Esophagus muscularis mucosa (tissue), 4 donors: ENCODE results near the gene LCE7A. TPM values are rescaled to one million over a fixed set of nuclear protein-coding genes. Genes with fewer than 3 reads are reported as not detected.

Source experiments
- DNase-seq: peaks from one replicate; pipeline ENCODE4 v3.0.0-alpha.2; 2017; ENCODE audit errors: extremely low spot score
- H3K27ac ChIP-seq, 4 donors: fragments of 200-600 bp; sonication (generic); replicated peaks in 1 of 4; 1 replicate in 3 of 4; 2 replicates in 1 of 4; pipeline ENCODE4 v1.5.1; 2016 to 2019; ENCODE audit warnings: mild to moderate bottlenecking in 1 of 4
- H3K27me3 ChIP-seq, 4 donors: fragments of 200-600 bp; sonication (generic); one replicate each; pipeline versions ENCODE4 v1.5.1 to v1.6.0; 2016 to 2019
- H3K36me3 ChIP-seq, 4 donors: fragments of 200-600 bp; sonication (generic); one replicate each; pipeline ENCODE4 v1.5.1; 2016 to 2019
- H3K4me1 ChIP-seq, 4 donors: fragments of 200-600 bp; sonication (generic); one replicate each; pipeline ENCODE4 v1.5.1; 2016 to 2019
- H3K4me3 ChIP-seq, 4 donors: fragments of 200-600 bp; sonication (generic); 1 replicate in 2 of 4; 2 replicates in 2 of 4; pipeline ENCODE4 v1.5.1; 2016 to 2019; ENCODE audit warnings: mild to moderate bottlenecking in 4 of 4, moderate library complexity in 1 of 4
- H3K9me3 ChIP-seq, 4 donors: fragments of 200-600 bp; sonication (generic); 1 replicate in 3 of 4; 2 replicates in 1 of 4; pipeline ENCODE4 v1.5.1; 2016 to 2019
- EP300 ChIP-seq: sonication (generic); formaldehyde crosslinking; IDR thresholded peaks from one replicate; pipeline ENCODE4 v1.6.1; 2017; ENCODE audit warnings: antibody characterized with exemption
- POLR2A ChIP-seq: fragments of 450-650 bp; IDR thresholded peaks from one replicate; pipeline ENCODE4 v1.6.1; 2017; ENCODE audit warnings: antibody characterized with exemption, moderate library complexity, mild to moderate bottlenecking, low read depth
- POLR2AphosphoS5 ChIP-seq, 2 donors: sonication (generic); formaldehyde crosslinking; IDR thresholded peaks; one replicate each; pipeline ENCODE4 v1.6.1; 2017; ENCODE audit warnings: antibody characterized with exemption in 2 of 2
- WGBS: methylation state at CpG from one replicate; pipeline ENCODE4 v1.1.5; 2018; 5-methylcytosine and 5-hydroxymethylcytosine counted together
- intact Hi-C: fragments of 100-400 bp; cut with DNase I; formaldehyde crosslinking; loops from one replicate; pipeline ENCODE4 v1.15.1; 2023
- total RNA-seq, 4 donors: library from RNA; depleted of rRNA; stranded (reverse); fragments of >200 nt; gene quantifications; one replicate each; pipeline versions ENCODE4 v1.1.0 to v1.2.1, GENCODE V29; 2016
- TF ChIP-seq, protein P1 (sequence below), 3 experiments: fragments of 200-600 bp in 2 of 3; fragments of 450-650 bp in 1 of 3; sonication (generic) in 2 of 3; IDR thresholded peaks; one replicate each; pipeline ENCODE4 v1.5.1; 2017 to 2019; ENCODE audit warnings: antibody characterized with exemption in 3 of 3, mild to moderate bottlenecking in 2 of 3, moderate library complexity in 1 of 3

The LCE7A gene
- total RNA-seq, 4 donors from 2014 or later = not detected

- no peak for DNase-seq
- Histone ChIP-seq H3K9me3 (no peaks in the 10 kb centered on the region), H3K36me3 (no peaks in the 10 kb centered on the region), H3K4me3 (no peak overlapping the region), H3K4me1 (peaks cover 0 to 5% (median 0%) of the 10 kb centered on the region in 4 donors), H3K27me3 (no peaks in the 10 kb centered on the region), H3K27ac (no peak overlapping the region)
- intact Hi-C loops = no loop called here
- TF ChIP-seq POLR2A (no peak), POLR2AphosphoS5 (IDR thresholded peaks at IDR 0.05) (no peak), EP300 (no peak)
These were observed 13.7 kb downstream of the LCE7A start for GRCh38 chr1:152873495-152873894.

DNA sequence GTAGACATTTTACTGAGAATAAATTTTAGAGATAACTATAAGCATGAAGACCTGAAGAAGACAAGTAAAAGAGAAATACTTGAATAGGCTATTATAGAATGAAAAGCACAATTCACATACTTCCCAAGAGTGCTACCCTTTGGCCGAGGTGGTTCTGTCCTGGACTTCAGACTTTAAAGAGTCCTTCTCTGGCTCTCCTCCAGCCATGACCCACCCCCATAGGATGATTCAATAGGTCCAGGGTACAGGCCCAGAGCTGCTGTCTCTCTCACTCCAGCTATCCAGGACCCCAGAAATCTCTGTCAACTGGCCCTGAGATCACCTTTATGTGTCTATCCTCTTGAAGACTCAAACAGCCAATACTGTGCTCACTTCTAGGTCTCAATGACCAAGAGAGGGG, 17.0 kb downstream of the LCE7A start:
- 75% methylated on average over 1 of the region's 1 CpG for WGBS
- Histone ChIP-seq H3K4me1 (peaks cover 0 to 5% (median 0%) of the 10 kb centered on the region in 4 donors), H3K36me3 (no peaks in the 10 kb centered on the region), H3K27ac (no peak overlapping the region), H3K4me3 (no peak overlapping the region), H3K9me3 (no peaks in the 10 kb centered on the region), H3K27me3 (no peaks in the 10 kb centered on the region)
- TF ChIP-seq EP300 (no peak), POLR2A (no peak), POLR2AphosphoS5 (IDR thresholded peaks at IDR 0.05) (no peak)
- TF ChIP-seq, protein P1, sequence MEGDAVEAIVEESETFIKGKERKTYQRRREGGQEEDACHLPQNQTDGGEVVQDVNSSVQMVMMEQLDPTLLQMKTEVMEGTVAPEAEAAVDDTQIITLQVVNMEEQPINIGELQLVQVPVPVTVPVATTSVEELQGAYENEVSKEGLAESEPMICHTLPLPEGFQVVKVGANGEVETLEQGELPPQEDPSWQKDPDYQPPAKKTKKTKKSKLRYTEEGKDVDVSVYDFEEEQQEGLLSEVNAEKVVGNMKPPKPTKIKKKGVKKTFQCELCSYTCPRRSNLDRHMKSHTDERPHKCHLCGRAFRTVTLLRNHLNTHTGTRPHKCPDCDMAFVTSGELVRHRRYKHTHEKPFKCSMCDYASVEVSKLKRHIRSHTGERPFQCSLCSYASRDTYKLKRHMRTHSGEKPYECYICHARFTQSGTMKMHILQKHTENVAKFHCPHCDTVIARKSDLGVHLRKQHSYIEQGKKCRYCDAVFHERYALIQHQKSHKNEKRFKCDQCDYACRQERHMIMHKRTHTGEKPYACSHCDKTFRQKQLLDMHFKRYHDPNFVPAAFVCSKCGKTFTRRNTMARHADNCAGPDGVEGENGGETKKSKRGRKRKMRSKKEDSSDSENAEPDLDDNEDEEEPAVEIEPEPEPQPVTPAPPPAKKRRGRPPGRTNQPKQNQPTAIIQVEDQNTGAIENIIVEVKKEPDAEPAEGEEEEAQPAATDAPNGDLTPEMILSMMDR (IDR thresholded peaks at IDR 0.05) = no peak
- intact Hi-C loops = no loop called here
- DNase-seq = peak; percentile 75

GRCh38 chr1:152878042-152878441, 18.2 kb downstream of the LCE7A start, which contains the start of gene SMCP:
Gene SMCP (plus strand): TSS chr1:152878322. CDS start chr1:152884423, 6,101 bp downstream.
- H3K36me3 ChIP-seq = no peaks in the 10 kb centered on the region
- H3K27me3 ChIP-seq = no peaks in the 10 kb centered on the region
- DNase-seq = no peak
- no peak within 1 kb of the TSS for H3K27ac ChIP-seq
- H3K9me3 ChIP-seq = no peaks in the 10 kb centered on the region
- 22% methylated on average over 1 of the region's 1 CpG for WGBS
- peaks cover 0 to 5% (median 0%) of the 10 kb centered on the region in 4 donors for H3K4me1 ChIP-seq
- no peak within 1 kb of the TSS for H3K4me3 ChIP-seq
- intact Hi-C loops = no loop called here
- TF ChIP-seq POLR2AphosphoS5 (IDR thresholded peaks at IDR 0.05) (no peak), EP300 (no peak), POLR2A (no peak)
- TF ChIP-seq, protein P1 (IDR thresholded peaks at IDR 0.05) = no peak

- Histone ChIP-seq H3K27me3 (no peaks in the 10 kb centered on the region), H3K9me3 (no peaks in the 10 kb centered on the region), H3K4me3 (no peak overlapping the region), H3K36me3 (no peaks in the 10 kb centered on the region), H3K27ac (no peak overlapping the region), H3K4me1 (peaks cover 0 to 11% (median 10%) of the 10 kb centered on the region in 4 donors)
- TF ChIP-seq, protein P1 (IDR thresholded peaks at IDR 0.05) = no peak
- TF ChIP-seq POLR2A = no peak
- no peak for TF ChIP-seq EP300
- no peak for TF ChIP-seq POLR2AphosphoS5 (IDR thresholded peaks at IDR 0.05)
- peak; percentile 34 for DNase-seq
- intact Hi-C loops = loop anchor here (5.0 kb wide), 1 partner anchor 343 kb away; no protein-coding TSS in a partner anchor
These were observed 19.9 kb downstream of the LCE7A start for GRCh38 chr1:152879559-152880198.

DNA sequence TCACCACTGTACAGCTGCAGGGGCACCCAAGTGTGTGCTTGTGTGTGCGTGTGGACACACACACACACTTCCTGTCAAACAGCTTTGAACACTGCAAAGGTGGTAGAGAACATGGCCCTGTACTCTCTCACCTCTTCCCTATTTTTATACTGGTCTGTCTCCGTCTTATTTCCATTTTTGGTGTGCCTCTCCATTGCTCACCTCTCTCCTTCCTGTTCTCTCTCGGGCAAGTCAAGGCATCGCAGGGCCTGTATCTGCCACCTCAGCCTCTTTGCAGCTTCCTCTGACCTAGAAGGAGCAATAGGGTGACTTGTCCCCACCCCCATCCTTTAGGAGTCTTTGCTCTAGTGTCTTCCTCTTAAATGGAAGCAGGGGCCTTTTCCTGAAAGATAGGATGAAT, 20.5 kb downstream of the LCE7A start:
- Histone ChIP-seq H3K27ac (no peak overlapping the region), H3K27me3 (no peaks in the 10 kb centered on the region), H3K9me3 (no peaks in the 10 kb centered on the region), H3K4me1 (peaks cover 0 to 18% (median 16%) of the 10 kb centered on the region in 4 donors), H3K4me3 (no peak overlapping the region), H3K36me3 (no peaks in the 10 kb centered on the region)
- WGBS = 96% methylated on average over 4 of the region's 4 CpGs
- no peak for TF ChIP-seq POLR2AphosphoS5 (IDR thresholded peaks at IDR 0.05)
- TF ChIP-seq, protein P1 (IDR thresholded peaks at IDR 0.05) = no peak
- TF ChIP-seq POLR2A = no peak
- no peak for TF ChIP-seq EP300
- DNase-seq = peak; percentile 47
- intact Hi-C loops = loop anchor here (5.0 kb wide), 1 partner anchor 342 kb away; no protein-coding TSS in a partner anchor
